ENCODE data around the gene CD320. TPM values are rescaled to one million over a fixed set of nuclear protein-coding genes. Genes with fewer than 3 reads are reported as not detected.

Gene CD320
- total RNA-seq, 1 donor from 2014 or later, result 31.0 TPM

DNA sequence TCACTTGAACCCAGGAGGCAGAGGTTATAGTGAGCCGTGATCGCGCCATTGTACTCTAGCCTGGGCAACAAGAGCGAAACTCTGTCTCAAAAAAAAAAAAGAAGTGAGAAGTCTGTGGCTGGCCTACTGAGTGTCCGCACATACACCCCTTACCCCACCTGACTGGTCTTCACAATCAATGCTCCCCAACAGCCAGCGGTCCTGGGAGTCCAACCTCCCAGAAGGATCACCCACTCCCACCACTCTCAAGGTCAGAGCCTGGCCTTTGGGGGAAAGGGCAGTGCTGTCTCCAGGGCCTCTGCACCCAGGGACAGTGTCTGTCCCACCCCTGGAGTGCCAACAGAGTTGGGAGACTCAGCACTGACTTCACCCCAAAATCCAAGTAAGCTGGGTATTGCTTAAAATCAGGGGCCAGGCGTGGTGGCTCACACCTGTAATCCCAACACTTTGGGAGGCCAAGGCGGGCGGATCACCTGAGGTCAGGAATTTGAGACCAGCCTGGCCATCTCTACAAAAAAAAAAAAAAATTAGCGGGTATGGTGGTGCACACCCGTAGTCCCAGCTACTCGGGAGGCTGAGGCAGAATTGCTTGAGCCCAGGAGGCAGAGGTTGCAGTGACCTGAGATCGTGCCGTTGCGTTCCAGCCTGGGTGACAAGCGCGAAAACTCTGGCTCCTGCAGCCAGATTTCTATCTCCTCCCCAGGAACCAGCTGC, 2.3 kb upstream of the CD320 start:
- Histone ChIP-seq H3K27ac (no peak overlapping the region), H3K36me3 (peaks cover 48% of the 10 kb centered on the region), H3K4me1 (peaks cover 48% of the 10 kb centered on the region), H3K9me3 (no peaks in the 10 kb centered on the region), H3K27me3 (ENCODE audit: low read depth) (no peaks in the 10 kb centered on the region), H3K4me3 (no peak overlapping the region)
- ATAC-seq (no peak), DNase-seq (peak; percentile 20)
- TF ChIP-seq, protein P1, sequence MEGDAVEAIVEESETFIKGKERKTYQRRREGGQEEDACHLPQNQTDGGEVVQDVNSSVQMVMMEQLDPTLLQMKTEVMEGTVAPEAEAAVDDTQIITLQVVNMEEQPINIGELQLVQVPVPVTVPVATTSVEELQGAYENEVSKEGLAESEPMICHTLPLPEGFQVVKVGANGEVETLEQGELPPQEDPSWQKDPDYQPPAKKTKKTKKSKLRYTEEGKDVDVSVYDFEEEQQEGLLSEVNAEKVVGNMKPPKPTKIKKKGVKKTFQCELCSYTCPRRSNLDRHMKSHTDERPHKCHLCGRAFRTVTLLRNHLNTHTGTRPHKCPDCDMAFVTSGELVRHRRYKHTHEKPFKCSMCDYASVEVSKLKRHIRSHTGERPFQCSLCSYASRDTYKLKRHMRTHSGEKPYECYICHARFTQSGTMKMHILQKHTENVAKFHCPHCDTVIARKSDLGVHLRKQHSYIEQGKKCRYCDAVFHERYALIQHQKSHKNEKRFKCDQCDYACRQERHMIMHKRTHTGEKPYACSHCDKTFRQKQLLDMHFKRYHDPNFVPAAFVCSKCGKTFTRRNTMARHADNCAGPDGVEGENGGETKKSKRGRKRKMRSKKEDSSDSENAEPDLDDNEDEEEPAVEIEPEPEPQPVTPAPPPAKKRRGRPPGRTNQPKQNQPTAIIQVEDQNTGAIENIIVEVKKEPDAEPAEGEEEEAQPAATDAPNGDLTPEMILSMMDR (IDR thresholded peaks at IDR 0.05), result no peak
- intact Hi-C loops (cut with DNase I), result no loop called here

DNA sequence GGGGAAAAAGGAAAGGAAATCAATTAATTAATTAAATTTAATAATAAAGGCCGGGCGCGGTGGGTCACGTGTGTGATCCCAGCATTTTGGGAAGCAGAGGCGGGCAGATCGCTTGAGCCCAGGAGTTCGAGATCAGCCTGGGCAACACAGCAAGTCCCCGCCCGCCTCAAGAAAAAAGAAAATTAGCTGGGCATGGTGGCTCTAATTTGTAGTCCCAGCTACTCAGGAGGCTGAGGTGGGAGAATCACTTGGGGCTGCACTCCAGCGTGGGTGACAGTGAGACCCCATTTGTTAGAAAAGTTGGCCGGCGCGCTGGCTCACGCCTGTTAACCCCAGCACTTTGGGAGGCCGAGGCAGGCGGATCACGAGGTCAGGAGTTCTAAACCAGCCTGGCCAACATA, 733 bp upstream of the CD320 start:
- ATAC-seq (no peak), DNase-seq (peak; percentile 30)
- Histone ChIP-seq H3K27ac (peak overlapping the region; percentile 70), H3K9me3 (no peaks in the 10 kb centered on the region), H3K4me3 (peak overlapping the region; percentile 65), H3K4me1 (peaks cover 48% of the 10 kb centered on the region), H3K36me3 (peaks cover 32% of the 10 kb centered on the region), H3K27me3 (ENCODE audit: low read depth) (no peaks in the 10 kb centered on the region)
- intact Hi-C loops (cut with DNase I), result no loop called here
- TF ChIP-seq, protein P1 (IDR thresholded peaks at IDR 0.05), result no peak

DNA sequence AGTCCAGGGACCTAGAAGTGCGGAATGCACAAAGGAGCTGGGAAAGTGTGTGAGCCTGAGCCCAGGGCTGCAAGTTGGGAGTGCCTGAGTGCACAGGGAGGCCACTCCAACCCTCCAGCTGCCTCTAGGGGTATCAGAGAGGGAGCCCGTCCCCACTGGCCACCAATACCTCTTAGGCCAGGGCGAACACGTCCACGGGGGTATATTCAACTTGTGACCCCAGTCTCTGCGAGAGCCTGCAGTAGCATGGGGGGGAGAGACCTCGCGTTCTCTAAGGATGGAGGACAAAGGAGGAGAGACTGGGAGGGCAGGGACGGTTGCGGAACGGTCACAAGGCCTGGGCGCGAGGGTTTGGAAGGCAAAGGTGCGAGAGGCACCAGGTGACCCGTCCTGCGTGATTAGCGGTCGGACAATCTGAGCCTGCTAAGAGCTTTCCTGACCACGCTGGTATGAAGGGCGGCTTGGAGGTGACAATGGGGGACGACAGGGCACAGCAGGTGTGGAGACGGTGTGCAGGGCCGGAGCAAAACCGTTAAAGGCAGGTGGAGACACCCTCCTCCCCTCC, 676 bp downstream of the CD320 start:
- intact Hi-C loops (cut with DNase I), result no loop called here
- ATAC-seq, result peak; percentile 2 to 22
- no peak for DNase-seq
- Histone ChIP-seq H3K9me3 (no peaks in the 10 kb centered on the region), H3K4me1 (peaks cover 46% of the 10 kb centered on the region), H3K36me3 (peaks cover 21% of the 10 kb centered on the region), H3K4me3 (peak overlapping the region; percentile 65), H3K27me3 (ENCODE audit: low read depth) (no peaks in the 10 kb centered on the region), H3K27ac (peak overlapping the region; percentile 70)
- TF ChIP-seq, protein P1 (IDR thresholded peaks at IDR 0.05), result no peak

DNA sequence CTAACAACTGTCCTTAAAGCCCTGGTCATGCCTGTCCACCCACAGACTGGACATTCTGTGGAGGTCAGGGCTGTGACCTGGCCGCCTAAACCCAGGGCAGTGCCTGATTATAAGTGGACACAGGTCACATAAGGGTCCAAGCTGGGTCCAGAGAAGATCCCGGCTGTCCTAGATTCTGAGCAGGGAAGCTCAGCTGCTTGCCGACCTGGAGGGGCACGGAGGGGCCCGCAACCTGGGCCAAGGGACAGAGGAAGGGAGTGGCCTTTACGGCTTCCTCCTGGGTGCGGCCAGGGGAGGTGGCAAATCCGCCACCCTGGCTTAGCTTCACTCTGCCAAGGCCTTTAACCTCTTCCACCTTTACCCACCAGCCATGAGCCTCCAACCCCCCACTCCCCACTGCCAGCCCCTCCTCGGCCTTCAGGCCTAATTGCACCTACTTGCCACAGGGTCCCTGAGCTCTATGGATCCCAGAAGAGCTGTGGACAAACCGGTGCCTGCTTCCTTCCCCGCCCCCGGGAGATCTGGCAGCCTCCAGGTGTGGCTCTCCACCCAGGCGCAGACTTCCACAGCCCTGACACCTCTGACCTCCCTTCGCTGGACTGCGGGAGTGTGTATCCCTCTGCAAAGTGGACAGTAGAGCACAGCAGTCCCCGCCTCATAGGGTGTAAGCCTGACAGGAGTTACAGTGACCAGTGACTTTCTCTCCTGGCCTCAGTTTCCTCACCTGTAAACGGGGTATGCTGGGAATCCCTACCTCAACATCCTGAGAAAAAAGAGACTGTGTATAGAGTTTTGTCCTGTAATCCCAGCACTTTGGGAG, 1.7 kb downstream of the CD320 start:
- Histone ChIP-seq H3K9me3 (no peaks in the 10 kb centered on the region), H3K27ac (peak overlapping the region; percentile 28), H3K36me3 (peaks cover 22% of the 10 kb centered on the region), H3K4me1 (peaks cover 36% of the 10 kb centered on the region), H3K4me3 (no peak overlapping the region), H3K27me3 (ENCODE audit: low read depth) (no peaks in the 10 kb centered on the region)
- intact Hi-C loops (cut with DNase I), result no loop called here
- DNase-seq (peak; percentile 42), ATAC-seq (no peak)
- TF ChIP-seq, protein P1 (IDR thresholded peaks at IDR 0.05), result no peak

DNA sequence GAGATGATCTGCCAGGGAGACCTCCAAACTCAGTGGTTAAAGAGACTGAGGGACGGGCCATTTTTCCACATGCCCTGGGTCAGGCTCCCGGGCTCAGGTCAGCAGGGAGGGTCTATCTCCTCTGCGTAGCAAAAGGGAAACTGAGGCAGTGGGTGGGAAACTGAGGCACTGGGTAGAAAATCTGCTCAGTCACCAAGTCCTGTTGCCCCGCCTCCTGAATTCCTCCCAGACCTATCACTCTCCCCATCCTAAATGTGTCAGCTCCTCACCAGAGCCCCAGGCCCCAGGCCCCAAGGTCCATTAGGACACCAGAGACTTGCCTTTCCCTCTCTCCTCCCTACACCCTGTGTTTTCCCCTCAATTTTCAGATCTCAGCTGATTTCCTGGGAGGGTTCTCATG, 2.4 kb downstream of the CD320 start:
- Histone ChIP-seq H3K4me3 (no peak overlapping the region), H3K27ac (peak overlapping the region; percentile 28), H3K4me1 (peaks cover 34% of the 10 kb centered on the region), H3K9me3 (no peaks in the 10 kb centered on the region), H3K27me3 (ENCODE audit: low read depth) (no peaks in the 10 kb centered on the region), H3K36me3 (peaks cover 15% of the 10 kb centered on the region)
- ATAC-seq (no peak), DNase-seq (peak; percentile 14)
- intact Hi-C loops (cut with DNase I), result no loop called here
- TF ChIP-seq, protein P1 (IDR thresholded peaks at IDR 0.05), result no peak

Measured in lower lobe of right lung (tissue), 2 donors.